Calu3 (cell line): ENCODE data around the gene SLC25A21. TPM values are rescaled to one million over a fixed set of nuclear protein-coding genes. Genes with fewer than 3 reads are reported as not detected.

Source experiments
- BruUV-seq: library from RNA; stranded (reverse); fragments of 400-500 nt; replicated peaks from 2 replicates; lab custom pipeline; 2021; lab: Mats Ljungman, UMichigan
- CTCF ChIA-PET: fragments of 300-600 bp; sonication (Branson Sonifier 250); formaldehyde crosslinking; loops from one replicate; lab custom pipeline; 2022; ENCODE audit warnings: antibody characterized with exemption; lab: Charles Lee
- DNase-seq: peaks from one replicate; pipeline ENCODE4 v3.0.0; 2022
- H3K27ac Mint-ChIP-seq: one replicate; pipeline ENCODE4 v1.8.0; 2022; ENCODE audit warnings: mixed read lengths; ENCODE audit not compliant: unreplicated experiment
- H3K27me3 Mint-ChIP-seq: one replicate; pipeline ENCODE4 v1.8.0; 2022; ENCODE audit warnings: mixed read lengths; ENCODE audit not compliant: unreplicated experiment
- H3K36me3 Mint-ChIP-seq: one replicate; pipeline ENCODE4 v1.8.0; 2022; ENCODE audit warnings: mild to moderate bottlenecking, moderate library complexity, mixed read lengths; ENCODE audit not compliant: insufficient read depth, unreplicated experiment
- H3K4me1 Mint-ChIP-seq: one replicate; pipeline ENCODE4 v1.8.0; 2022; ENCODE audit warnings: mild to moderate bottlenecking, low read depth, mixed read lengths; ENCODE audit not compliant: unreplicated experiment
- H3K4me3 Mint-ChIP-seq: one replicate; pipeline ENCODE4 v1.8.0; 2022; ENCODE audit warnings: mild to moderate bottlenecking, low read depth, moderate library complexity, mixed read lengths; ENCODE audit not compliant: unreplicated experiment
- H3K9me3 Mint-ChIP-seq: one replicate; pipeline ENCODE4 v1.8.0; 2022; ENCODE audit warnings: low read depth, mixed read lengths; ENCODE audit not compliant: unreplicated experiment
- intact Hi-C: fragments of 100-400 bp; cut with micrococcal nuclease; formaldehyde crosslinking; loops from one replicate; pipeline ENCODE4 v1.10.0; 2022; ENCODE audit not compliant: unreplicated experiment
- total RNA-seq: library from RNA; stranded (reverse); gene quantifications from 2 replicates; pipeline ENCODE4 v1.2.3, GENCODE V29; 2022
- TF ChIP-seq, protein P1 (sequence below): fragments of 200-600 bp; IDR thresholded peaks from one replicate; pipeline ENCODE4 v1.8.0; 2022; ENCODE audit warnings: antibody characterized with exemption; ENCODE audit not compliant: unreplicated experiment

The SLC25A21 gene
- total RNA-seq, 1 experiment from 2014 or later, result 1.4 TPM

DNA sequence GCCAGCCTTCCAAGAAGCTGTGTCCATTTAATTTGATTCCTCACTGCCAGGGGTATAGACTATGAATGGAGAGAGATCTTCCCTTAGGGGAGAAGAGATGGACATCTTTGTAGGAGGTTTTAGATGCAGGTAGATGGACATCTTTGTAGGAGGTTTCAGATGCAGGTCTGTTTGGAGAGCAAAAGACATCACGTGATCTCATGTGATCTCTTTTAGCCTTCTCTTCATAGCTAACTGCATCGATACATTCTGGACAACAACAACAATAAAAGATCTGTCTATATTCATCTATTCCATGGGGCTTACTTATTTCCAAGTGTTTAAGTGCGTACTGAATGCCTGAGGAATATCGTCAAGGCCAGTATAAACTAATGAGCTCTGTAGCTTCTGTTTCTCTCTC lies 347.6 kb downstream of the SLC25A21 start:
- Mint-ChIP-seq H3K36me3 (no peaks in the 10 kb centered on the region), H3K9me3 (no peaks in the 10 kb centered on the region), H3K4me3 (no peak overlapping the region), H3K4me1 (peaks cover 6% of the 10 kb centered on the region), H3K27ac (no peak overlapping the region), H3K27me3 (peaks cover 8% of the 10 kb centered on the region)
- intact Hi-C loops, result no loop called here
- BruUV-seq, result no TSS peak
- TF ChIP-seq, protein P1, sequence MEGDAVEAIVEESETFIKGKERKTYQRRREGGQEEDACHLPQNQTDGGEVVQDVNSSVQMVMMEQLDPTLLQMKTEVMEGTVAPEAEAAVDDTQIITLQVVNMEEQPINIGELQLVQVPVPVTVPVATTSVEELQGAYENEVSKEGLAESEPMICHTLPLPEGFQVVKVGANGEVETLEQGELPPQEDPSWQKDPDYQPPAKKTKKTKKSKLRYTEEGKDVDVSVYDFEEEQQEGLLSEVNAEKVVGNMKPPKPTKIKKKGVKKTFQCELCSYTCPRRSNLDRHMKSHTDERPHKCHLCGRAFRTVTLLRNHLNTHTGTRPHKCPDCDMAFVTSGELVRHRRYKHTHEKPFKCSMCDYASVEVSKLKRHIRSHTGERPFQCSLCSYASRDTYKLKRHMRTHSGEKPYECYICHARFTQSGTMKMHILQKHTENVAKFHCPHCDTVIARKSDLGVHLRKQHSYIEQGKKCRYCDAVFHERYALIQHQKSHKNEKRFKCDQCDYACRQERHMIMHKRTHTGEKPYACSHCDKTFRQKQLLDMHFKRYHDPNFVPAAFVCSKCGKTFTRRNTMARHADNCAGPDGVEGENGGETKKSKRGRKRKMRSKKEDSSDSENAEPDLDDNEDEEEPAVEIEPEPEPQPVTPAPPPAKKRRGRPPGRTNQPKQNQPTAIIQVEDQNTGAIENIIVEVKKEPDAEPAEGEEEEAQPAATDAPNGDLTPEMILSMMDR, result no peak
- CTCF ChIA-PET, result interaction anchor here (0.7 kb wide), 1 partner anchor 39 kb away, joined by 3 read pairs; no protein-coding TSS in a partner anchor
- no peak for DNase-seq

DNA sequence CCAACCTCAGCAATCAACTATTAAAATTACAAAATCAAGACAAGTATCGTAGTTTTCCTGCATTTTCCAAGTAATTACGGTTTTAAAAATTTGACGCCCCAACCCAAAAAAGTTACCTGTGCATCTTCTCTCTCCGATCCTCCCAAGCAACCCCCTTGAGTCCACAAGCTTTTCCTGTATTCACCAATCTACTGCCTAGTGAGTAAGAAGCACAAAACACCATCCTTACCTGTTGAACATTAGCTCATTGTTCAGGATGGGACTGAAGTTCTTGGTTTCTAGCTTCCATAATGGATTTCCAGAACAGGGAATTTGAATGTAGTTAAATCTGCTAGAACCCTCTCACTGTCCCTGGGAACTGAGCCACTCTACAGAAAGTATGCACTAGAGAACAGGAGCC lies 348.8 kb downstream of the SLC25A21 start:
- CTCF ChIA-PET, result no interaction called here
- no peak for DNase-seq
- TF ChIP-seq, protein P1, result no peak
- intact Hi-C loops, result no loop called here
- no peaks in the 10 kb centered on the region for H3K9me3 Mint-ChIP-seq
- no peaks in the 10 kb centered on the region for H3K36me3 Mint-ChIP-seq
- H3K27ac Mint-ChIP-seq, result no peak overlapping the region
- no peak overlapping the region for H3K4me3 Mint-ChIP-seq
- no TSS peak for BruUV-seq
- H3K4me1 Mint-ChIP-seq, result peaks cover 8% of the 10 kb centered on the region
- H3K27me3 Mint-ChIP-seq, result no peaks in the 10 kb centered on the region

DNA sequence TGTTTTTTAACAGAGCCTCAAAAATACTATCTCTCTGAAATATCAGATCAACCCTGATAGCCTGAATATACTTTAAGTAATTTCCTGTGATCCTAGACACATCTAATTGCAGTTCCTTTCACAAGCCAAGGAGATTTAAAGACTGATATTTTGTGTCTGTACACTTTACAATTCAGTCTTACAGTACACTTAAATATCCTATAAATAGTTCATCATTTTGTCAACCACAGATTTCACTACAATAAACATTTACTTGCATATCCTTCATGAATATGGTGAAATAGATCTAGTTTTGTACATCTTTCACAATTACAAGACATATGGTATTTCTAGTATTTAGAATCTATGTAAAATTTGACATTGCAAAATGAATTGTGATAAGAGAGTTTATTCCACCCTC lies 349.7 kb downstream of the SLC25A21 start:
- H3K36me3 Mint-ChIP-seq, result no peaks in the 10 kb centered on the region

DNA sequence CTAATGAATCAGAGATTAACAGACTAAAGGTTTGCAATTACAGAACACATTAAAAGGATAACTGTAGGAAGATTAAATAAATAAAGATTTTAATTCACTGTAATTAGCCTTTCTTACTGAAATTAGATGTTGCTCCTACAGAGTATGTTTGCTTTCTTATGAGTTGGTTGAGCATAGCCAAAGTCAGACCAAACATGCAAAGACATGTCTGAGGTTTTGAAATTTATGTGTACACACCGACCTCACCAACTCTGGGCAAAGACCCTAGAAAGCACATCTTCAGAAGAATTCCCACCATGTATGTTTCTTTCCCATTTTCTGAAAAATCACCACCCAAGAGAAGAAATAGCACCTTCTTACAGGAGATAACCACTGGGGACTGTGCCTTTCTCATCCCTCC lies 351.5 kb downstream of the SLC25A21 start:
- H3K27me3 Mint-ChIP-seq, result no peaks in the 10 kb centered on the region
- no TSS peak for BruUV-seq

More for the DNA sequence above, 349.7 kb downstream of the SLC25A21 start:
- CTCF ChIA-PET, result no interaction called here
- TF ChIP-seq, protein P1, result no peak
- Mint-ChIP-seq H3K27me3 (no peaks in the 10 kb centered on the region), H3K4me3 (no peak overlapping the region), H3K27ac (no peak overlapping the region), H3K9me3 (no peaks in the 10 kb centered on the region), H3K4me1 (peaks cover 8% of the 10 kb centered on the region)
- intact Hi-C loops, result no loop called here
- no TSS peak for BruUV-seq
- no peak for DNase-seq

More for the DNA sequence above, 351.5 kb downstream of the SLC25A21 start:
- H3K9me3 Mint-ChIP-seq, result no peaks in the 10 kb centered on the region
- intact Hi-C loops, result no loop called here
- no peak overlapping the region for H3K27ac Mint-ChIP-seq
- TF ChIP-seq, protein P1, result no peak
- H3K36me3 Mint-ChIP-seq, result no peaks in the 10 kb centered on the region
- H3K4me1 Mint-ChIP-seq, result peaks cover 8% of the 10 kb centered on the region
- CTCF ChIA-PET, result no interaction called here
- no peak overlapping the region for H3K4me3 Mint-ChIP-seq
- DNase-seq, result no peak
